MG63 (cell line): ENCODE results near the gene SASS6. TPM values are rescaled to one million over a fixed set of nuclear protein-coding genes. Genes with fewer than 3 reads are reported as not detected.
A peak's percentile ranks its signal among the peaks of the same experiment; 100 is the strongest.

Experiments
- DNase-seq: peaks from one replicate; pipeline ENCODE4 v3.0.0-alpha.2; 2020
- H3K27me3 ChIP-seq: fragments of 250-450 bp; sonication (Bioruptor Pico); 2 replicates; pipeline ENCODE4 v1.5.1; 2020; ENCODE audit warnings: mild to moderate bottlenecking, moderate library complexity
- H3K36me3 ChIP-seq: fragments of 250-450 bp; sonication (Bioruptor Pico); 2 replicates; pipeline ENCODE4 v1.5.1; 2020; ENCODE audit warnings: mild to moderate bottlenecking, moderate library complexity
- H3K4me3 ChIP-seq: fragments of 250-450 bp; sonication (Bioruptor Pico); 2 replicates; pipeline ENCODE4 v1.5.1; 2020; ENCODE audit warnings: mild to moderate bottlenecking, moderate library complexity
- H3K9me3 ChIP-seq: fragments of 250-450 bp; sonication (Bioruptor Pico); 2 replicates; pipeline ENCODE4 v1.5.1; 2020; ENCODE audit warnings: mild to moderate bottlenecking, moderate library complexity
- total RNA-seq: library from RNA; depleted of rRNA; stranded (reverse); fragments of >200 nt; shearing (Covaris generic); gene quantifications from 2 replicates; pipeline ENCODE4 v1.2.3, GENCODE V29; 2014; ENCODE audit warnings: low replicate concordance

Gene SASS6
- total RNA-seq, 1 experiment from 2014 or later, result 4.9 TPM

DNA sequence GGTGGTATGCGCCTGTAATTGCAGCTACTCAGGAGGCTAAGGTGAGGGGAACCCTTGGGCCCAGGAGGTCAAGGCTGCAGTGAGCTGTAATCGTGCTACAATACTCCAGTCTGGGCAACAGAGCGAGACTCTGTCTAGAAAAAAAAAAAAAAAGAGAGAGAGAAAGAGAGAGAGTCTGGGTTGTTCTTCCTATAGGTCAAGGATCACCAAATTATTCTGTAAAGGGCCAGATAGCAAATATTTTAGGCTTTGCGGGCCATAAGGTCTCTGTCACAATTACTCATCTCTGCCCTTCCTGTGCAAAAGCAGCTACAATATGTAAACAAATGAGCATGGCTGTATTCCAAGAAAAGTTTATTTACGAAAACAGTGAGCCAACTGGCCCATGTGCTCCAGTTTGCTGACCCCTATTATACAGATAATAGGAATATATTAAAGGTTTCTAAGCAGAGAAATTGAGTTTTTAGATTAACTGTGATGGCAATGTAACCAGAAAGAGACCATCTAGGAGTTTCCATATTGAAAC is 2.1 kb downstream of the SASS6 start:
- peak; percentile 28 for DNase-seq
- no peak overlapping the region for H3K4me3 ChIP-seq
- H3K9me3 ChIP-seq, result no peaks in the 10 kb centered on the region

DNA sequence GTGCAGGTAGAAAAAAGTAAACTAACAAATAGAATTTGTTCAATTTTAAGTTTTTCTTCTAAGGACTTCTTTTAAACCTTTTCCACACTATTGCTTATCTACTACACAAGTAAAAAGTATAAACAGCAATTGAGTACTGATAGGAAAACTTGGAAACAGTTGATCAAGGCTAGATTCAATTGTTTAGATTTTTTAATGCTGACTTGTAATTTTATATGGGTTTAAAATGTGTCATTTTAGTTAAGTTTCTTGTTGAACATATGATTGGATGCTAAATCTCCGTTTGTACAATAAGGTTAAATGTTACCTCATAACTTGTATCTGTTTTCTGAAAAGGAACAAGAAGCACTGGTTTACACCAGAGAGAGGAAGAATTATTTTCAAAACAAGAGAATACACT is 5.5 kb downstream of the SASS6 start:
- no peak overlapping the region for H3K4me3 ChIP-seq
- H3K9me3 ChIP-seq, result no peaks in the 10 kb centered on the region
- no peak for DNase-seq
- no peaks in the 10 kb centered on the region for H3K36me3 ChIP-seq
- H3K27me3 ChIP-seq, result no peaks in the 10 kb centered on the region

More for the DNA sequence above, 2.1 kb downstream of the SASS6 start:
- H3K36me3 ChIP-seq, result no peaks in the 10 kb centered on the region; the same call in 1 of the 2 replicates
- no peaks in the 10 kb centered on the region for H3K27me3 ChIP-seq

DNA sequence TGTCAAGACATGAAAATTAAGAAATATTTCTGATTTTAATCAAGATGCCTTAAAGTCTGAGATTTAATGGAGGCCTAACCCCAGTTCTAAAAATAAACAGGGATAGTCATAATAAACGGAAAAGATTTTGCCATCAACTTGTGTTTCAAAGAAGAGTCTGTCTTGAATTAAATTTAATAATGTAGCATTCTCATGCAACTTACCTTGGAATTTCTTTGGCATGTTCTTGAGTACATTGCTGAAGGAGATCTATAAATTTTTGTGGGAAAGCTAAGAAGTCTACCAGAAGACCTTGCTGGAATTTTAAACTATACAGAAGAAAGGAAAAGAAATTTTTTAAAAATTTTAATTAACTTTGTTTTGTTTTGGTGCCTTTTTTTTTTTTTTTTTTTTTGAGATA is 10.6 kb downstream of the SASS6 start:
- Histone ChIP-seq H3K27me3 (no peaks in the 10 kb centered on the region), H3K36me3 (peaks cover 4% of the 10 kb centered on the region; the same call in 1 of the 2 replicates), H3K9me3 (no peaks in the 10 kb centered on the region), H3K4me3 (no peak overlapping the region)
- DNase-seq, result no peak

DNA sequence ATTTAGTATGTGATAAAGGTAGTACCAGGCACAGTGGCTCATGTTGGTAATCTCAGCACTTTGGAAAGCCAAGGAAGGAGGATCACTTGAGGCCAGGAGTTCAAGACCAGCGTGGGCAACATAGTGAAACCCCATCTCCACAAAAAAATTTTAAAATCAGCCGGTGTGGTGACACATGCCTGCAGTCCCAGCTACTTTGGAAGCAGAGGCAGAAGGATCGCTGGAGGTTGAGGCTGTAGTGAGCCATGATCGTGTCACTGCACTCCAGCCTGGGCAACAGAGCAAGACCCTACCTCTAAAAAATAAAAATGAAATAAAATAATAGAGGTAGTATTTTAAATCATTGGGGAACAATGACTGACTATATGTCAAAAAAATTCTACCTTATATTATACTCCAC is 17.2 kb downstream of the SASS6 start:
- no peak for DNase-seq
- Histone ChIP-seq H3K36me3 (peaks cover 9% of the 10 kb centered on the region), H3K4me3 (no peak overlapping the region), H3K9me3 (no peaks in the 10 kb centered on the region), H3K27me3 (no peaks in the 10 kb centered on the region)

DNA sequence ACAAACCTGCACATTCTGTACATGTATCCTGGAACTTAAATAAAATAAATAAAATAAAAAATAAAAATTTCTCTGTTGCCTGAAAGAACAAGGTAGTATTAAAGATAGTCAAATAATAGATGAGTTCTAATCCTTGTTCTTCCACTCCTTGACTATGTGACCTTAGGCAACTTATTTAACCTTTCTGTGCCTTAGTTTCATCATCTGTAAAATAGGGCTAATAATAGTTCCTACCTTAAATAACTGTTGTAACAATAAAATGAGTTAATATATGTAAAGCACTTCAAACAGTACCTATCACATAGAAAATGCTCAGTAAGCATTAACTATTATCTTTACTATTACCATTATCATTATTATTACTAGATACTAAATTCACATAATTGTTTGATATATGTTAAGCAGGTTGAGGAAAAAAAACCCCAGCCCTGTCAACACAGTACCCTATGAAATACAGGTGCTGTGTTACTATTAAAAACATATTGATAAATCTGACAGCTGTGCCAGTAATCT is 23.1 kb downstream of the SASS6 start:
- no peak for DNase-seq
- H3K4me3 ChIP-seq, result no peak overlapping the region
- no peaks in the 10 kb centered on the region for H3K27me3 ChIP-seq
- H3K36me3 ChIP-seq, result peaks cover 21% of the 10 kb centered on the region
- H3K9me3 ChIP-seq, result no peaks in the 10 kb centered on the region

DNA sequence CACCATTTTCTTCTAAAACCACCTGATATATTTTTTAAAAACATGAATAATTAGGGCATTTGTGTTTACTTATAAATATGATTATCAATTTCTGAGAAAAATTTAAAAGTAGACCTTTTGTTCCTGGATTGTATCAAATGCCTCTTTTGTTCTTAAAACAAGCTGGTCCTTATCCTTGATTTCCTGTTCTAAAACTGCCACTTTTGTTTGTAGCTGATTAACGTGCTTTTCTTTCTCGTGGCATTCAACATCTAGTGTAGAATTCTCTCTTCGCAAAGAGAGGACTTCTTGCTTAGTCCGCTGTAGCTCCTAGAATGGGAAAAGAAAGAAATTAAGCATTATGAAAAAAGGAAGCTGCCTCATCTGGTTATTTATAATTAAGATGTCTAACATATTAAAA is 25.0 kb downstream of the SASS6 start:
- Histone ChIP-seq H3K27me3 (no peaks in the 10 kb centered on the region), H3K9me3 (no peaks in the 10 kb centered on the region), H3K4me3 (no peak overlapping the region), H3K36me3 (peaks cover 29% of the 10 kb centered on the region)
- DNase-seq, result no peak

DNA sequence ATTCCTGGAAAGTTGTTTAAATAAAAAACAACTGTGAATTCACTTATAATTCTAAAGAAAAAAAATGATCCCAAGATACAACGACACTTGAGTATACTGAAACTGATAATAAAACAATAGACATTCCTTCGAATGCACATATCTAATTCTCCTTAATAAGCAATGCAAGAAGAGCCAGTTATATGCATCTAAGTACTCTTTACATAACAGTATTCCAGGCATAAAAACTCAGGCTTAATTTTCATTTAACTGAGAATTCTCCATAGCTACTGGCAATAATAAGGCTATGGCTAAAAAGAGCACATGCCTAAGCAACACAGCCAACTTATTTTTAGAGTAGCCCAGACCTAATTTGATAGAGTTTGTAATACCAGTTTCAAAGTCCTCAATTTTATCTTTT is 31.2 kb downstream of the SASS6 start:
- Histone ChIP-seq H3K4me3 (no peak overlapping the region), H3K27me3 (no peaks in the 10 kb centered on the region), H3K36me3 (peaks cover 36% of the 10 kb centered on the region), H3K9me3 (no peaks in the 10 kb centered on the region)
- no peak for DNase-seq

DNA sequence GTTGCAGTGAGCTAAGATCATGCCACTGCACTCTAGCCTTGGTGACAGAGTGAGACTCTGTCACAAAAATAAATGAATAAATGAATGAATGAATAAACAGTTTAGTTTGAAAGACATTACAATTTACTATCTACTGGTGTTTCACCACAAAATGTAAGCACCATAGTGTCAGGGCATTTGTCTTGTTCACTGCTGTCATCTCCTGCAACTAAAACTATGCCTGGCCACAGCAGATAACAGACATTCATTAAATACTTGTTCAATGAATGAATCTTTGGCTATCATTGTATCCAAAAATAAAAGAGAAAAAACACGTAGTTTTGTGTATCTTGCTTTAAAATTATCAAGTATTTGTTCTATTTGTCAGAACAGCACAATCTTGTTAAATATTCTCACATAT is 32.5 kb downstream of the SASS6 start:
- Histone ChIP-seq H3K4me3 (no peak overlapping the region), H3K27me3 (no peaks in the 10 kb centered on the region), H3K9me3 (no peaks in the 10 kb centered on the region), H3K36me3 (peaks cover 36% of the 10 kb centered on the region)
- DNase-seq, result no peak

DNA sequence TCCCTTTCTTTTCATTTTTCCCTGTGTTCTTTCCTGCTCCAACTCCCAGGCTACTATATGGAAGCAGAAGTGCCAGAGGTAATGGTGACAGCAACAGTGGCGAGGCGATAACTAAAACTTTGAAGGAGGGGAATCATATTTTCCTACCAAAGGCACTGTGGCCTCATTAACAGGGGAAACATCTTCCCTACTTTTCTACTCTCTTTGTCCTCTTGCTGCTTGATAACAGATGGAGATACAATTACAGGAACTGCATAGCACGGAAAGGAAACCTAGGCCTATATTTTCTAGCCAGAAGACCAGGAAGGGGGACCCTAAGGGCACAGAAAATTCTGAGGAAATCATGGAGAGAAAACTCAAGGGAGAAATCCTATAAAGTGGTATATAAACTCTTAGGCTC is 42.3 kb downstream of the SASS6 start:
- no peaks in the 10 kb centered on the region for H3K27me3 ChIP-seq
- peaks cover 18% of the 10 kb centered on the region for H3K36me3 ChIP-seq
- H3K9me3 ChIP-seq, result no peaks in the 10 kb centered on the region
- no peak for DNase-seq
- H3K4me3 ChIP-seq, result no peak overlapping the region

DNA sequence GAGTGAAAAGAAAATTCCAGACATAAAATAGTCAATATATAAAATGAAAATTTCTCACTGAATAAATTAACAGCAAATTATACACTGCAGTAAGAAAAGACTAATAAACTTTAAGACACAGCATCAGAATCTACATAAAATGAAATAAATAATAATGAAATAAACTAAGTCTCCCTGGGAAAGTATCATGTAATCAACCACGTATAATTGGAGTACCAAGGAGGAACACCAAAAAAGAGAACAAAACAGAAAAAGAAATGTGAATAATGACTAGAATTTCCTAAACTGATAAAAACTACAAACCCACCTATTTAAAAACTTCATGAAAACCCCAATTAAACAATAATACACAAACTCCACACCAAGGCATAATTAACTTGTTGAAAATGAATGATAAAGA is 43.6 kb downstream of the SASS6 start:
- peaks cover 27% of the 10 kb centered on the region for H3K36me3 ChIP-seq
- DNase-seq, result no peak

DNA sequence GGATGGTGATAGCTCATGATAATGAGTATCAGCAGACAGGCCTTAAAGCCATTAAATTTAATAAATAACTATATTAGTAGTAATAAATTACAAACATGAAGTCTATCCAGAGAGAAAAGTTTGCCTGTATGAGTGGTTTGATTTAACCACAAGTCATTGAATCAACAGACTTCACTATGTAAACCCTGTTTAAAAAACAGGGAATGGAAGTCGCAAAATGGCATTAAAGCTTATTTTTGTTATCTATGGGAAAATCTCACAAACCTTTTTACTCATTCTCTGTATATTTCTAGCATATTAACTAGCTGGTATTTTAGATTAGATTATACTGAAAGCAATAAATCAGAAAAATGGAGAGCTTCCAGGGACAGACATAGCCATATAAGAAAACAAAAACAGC is 45.3 kb downstream of the SASS6 start:
- H3K4me3 ChIP-seq, result no peak overlapping the region
- H3K36me3 ChIP-seq, result peaks cover 35% of the 10 kb centered on the region
- no peaks in the 10 kb centered on the region for H3K27me3 ChIP-seq
- H3K9me3 ChIP-seq, result no peaks in the 10 kb centered on the region
- DNase-seq, result no peak

More for the DNA sequence above, 43.6 kb downstream of the SASS6 start:
- no peaks in the 10 kb centered on the region for H3K9me3 ChIP-seq
- H3K4me3 ChIP-seq, result no peak overlapping the region
- no peaks in the 10 kb centered on the region for H3K27me3 ChIP-seq

DNA sequence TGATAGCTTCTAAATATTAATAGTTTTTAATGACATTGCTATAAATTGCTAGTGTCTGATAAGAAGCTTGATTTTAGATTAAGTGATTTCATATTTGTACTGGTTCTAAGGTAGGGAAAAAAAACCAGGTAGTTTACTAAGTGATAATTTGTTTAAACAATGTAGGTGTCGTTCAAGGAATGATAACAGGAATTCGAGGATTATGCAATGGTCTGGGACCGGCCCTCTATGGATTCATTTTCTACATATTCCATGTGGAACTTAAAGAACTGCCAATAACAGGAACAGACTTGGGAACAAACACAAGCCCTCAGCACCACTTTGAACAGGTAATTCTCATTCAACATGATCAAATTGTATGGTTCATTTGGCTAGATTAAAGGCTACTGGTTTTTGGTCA is 52.4 kb downstream of the SASS6 start:
- H3K36me3 ChIP-seq, result peaks cover 73% of the 10 kb centered on the region
- no peaks in the 10 kb centered on the region for H3K27me3 ChIP-seq
- no peaks in the 10 kb centered on the region for H3K9me3 ChIP-seq
- H3K4me3 ChIP-seq, result no peak overlapping the region
- no peak for DNase-seq

DNA sequence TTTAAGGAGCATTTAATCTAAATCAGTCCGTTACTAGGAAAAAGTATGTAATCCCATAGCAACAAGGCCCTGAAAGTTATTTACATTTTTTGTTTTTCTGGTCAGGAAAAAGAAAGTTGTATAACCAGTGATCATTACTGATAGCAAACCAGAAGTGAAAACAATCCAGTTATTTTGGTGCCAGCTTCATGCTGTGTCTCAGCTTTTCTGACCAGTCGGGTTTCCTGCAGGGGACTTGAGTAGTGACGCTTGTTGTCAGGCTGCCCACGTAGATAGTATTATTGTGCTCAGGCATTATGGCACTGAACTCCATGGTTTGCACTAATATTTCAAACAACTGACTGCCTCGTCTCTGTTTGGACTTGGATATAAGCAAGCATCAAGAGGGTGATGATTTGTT is 55.2 kb downstream of the SASS6 start:
- H3K27me3 ChIP-seq, result no peaks in the 10 kb centered on the region
- H3K36me3 ChIP-seq, result peaks cover 69% of the 10 kb centered on the region
- H3K4me3 ChIP-seq, result no peak overlapping the region
- no peak for DNase-seq
- no peaks in the 10 kb centered on the region for H3K9me3 ChIP-seq

DNA sequence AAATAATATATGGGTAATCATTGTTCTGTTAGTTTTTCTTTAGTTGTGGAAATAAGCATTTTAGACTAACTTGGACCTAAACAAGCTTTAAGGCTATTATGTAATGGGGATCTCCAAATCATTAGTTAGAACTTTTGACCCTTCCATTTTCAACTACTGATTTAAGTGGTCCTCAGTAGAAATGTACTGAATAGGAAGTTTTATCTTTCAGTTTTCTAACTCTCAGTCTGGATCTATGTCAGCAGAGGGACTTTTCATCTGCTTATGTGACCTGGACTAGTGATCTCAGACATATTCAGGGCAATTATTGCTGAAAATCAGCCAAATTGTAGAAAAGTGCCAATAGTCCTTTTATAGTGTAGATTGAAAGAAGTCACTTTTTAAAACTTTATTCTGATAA is 56.0 kb downstream of the SASS6 start:
- no peaks in the 10 kb centered on the region for H3K9me3 ChIP-seq
- DNase-seq, result no peak
- peaks cover 65% of the 10 kb centered on the region for H3K36me3 ChIP-seq
- no peak overlapping the region for H3K4me3 ChIP-seq
- no peaks in the 10 kb centered on the region for H3K27me3 ChIP-seq

DNA sequence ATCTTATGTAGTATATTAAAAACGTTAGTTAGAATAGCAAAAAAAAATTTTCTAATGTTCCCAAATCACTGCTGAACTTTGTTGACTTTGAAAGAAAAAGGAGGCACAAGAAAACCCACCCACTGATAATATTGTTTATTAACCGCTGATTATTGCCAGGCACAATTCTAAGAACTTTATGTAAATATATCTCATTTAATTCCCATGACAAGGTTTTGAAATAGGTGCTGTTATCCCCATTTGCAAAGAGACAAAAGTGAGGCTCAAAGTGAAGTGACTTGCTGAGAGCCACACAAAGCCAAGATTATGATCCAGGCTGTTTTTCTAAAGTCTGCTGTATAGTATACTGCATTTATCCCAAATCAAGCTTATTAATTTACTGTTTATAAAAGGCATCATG is 56.4 kb downstream of the SASS6 start:
- Histone ChIP-seq H3K27me3 (no peaks in the 10 kb centered on the region), H3K36me3 (peaks cover 65% of the 10 kb centered on the region)

DNA sequence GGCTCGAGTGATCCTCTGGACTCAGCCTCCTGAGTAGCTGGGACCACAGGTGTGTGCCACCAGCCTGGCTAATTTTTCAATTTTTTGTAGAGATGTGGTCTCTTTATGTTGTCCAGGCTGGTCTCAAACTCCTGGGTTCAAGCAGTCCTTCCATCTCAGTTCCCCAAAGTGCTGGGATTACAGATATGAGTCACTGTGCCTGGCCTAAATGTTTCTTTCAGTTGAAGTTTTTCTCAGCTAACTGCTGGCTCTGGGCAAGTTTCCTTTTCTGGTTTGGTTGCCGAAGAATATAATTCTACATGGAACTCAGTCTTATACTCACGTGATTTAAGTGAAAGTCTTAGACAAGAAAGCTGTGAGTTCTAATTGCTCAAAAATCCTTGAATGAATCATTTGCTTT is 57.0 kb downstream of the SASS6 start:
- Histone ChIP-seq H3K36me3 (peaks cover 63% of the 10 kb centered on the region), H3K9me3 (no peaks in the 10 kb centered on the region), H3K4me3 (no peak overlapping the region), H3K27me3 (no peaks in the 10 kb centered on the region)
- DNase-seq, result no peak

More for the DNA sequence above, 56.4 kb downstream of the SASS6 start:
- no peaks in the 10 kb centered on the region for H3K9me3 ChIP-seq
- DNase-seq, result no peak
- H3K4me3 ChIP-seq, result no peak overlapping the region

DNA sequence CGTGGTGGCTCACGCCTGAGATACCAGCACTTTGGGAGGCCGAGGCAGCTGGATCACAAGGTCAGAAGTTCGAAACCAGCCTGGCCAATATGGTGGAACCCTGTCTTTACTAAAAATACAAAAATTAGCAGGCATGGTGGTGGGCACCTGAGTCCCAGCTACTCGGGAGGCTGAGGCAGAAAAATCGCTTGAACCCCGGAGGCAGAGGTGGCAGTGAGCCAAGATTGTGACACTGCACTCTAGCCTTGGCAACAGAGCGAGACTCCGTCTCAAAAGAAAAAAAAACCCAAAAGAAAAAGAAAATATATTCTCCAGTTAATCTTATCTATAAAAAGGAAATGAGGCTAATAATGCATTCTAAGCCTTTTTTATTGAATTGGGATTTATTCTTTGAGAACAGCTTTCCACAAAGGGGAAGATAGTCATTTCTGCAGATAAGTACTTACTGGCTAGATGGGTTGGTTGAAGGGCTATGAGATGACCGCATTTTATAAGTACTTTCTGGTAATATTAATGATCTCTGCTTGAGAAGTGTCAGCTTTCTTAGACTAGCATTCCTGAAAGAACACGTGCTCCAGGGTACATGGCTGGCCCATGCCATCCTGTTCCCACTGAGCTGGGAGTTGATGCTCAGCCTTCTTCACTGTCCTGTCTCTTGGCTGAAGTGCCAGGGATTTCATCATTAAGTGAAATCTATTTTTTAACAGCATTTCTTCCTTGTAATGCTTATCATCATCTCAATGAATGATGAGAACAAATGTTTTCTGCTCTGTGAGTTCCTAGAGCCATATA is 57.9 kb downstream of the SASS6 start:
- Histone ChIP-seq H3K36me3 (peaks cover 63% of the 10 kb centered on the region), H3K9me3 (no peaks in the 10 kb centered on the region), H3K4me3 (no peak overlapping the region), H3K27me3 (no peaks in the 10 kb centered on the region)
- DNase-seq, result no peak

DNA sequence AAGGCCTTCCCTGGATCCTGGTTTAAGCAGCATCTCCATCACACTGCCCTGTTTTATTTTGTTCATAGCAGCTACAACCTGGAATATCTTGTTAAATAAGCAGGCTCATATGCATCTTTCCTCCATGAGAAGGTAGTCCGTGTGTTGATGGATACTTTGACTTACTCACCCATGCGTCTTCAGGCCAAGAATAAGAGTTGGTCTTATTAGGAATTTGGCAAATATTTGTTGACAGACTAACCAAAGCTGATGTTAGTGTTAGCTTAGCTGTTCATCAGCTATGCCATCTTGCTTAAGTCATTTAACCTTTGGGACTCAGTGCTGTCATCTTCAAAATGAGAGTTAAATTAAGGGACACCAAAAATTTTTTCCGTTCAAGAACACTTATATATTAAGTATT is 59.2 kb downstream of the SASS6 start:
- Histone ChIP-seq H3K36me3 (peaks cover 67% of the 10 kb centered on the region), H3K9me3 (no peaks in the 10 kb centered on the region), H3K27me3 (no peaks in the 10 kb centered on the region), H3K4me3 (no peak overlapping the region)
- no peak for DNase-seq
